ENCODE measurements around the gene NECTIN1. TPM values are rescaled to one million over a fixed set of nuclear protein-coding genes. Genes with fewer than 3 reads are reported as not detected.

Gene NECTIN1, protein sequence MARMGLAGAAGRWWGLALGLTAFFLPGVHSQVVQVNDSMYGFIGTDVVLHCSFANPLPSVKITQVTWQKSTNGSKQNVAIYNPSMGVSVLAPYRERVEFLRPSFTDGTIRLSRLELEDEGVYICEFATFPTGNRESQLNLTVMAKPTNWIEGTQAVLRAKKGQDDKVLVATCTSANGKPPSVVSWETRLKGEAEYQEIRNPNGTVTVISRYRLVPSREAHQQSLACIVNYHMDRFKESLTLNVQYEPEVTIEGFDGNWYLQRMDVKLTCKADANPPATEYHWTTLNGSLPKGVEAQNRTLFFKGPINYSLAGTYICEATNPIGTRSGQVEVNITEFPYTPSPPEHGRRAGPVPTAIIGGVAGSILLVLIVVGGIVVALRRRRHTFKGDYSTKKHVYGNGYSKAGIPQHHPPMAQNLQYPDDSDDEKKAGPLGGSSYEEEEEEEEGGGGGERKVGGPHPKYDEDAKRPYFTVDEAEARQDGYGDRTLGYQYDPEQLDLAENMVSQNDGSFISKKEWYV
- 232 TPM for total RNA-seq

DNA sequence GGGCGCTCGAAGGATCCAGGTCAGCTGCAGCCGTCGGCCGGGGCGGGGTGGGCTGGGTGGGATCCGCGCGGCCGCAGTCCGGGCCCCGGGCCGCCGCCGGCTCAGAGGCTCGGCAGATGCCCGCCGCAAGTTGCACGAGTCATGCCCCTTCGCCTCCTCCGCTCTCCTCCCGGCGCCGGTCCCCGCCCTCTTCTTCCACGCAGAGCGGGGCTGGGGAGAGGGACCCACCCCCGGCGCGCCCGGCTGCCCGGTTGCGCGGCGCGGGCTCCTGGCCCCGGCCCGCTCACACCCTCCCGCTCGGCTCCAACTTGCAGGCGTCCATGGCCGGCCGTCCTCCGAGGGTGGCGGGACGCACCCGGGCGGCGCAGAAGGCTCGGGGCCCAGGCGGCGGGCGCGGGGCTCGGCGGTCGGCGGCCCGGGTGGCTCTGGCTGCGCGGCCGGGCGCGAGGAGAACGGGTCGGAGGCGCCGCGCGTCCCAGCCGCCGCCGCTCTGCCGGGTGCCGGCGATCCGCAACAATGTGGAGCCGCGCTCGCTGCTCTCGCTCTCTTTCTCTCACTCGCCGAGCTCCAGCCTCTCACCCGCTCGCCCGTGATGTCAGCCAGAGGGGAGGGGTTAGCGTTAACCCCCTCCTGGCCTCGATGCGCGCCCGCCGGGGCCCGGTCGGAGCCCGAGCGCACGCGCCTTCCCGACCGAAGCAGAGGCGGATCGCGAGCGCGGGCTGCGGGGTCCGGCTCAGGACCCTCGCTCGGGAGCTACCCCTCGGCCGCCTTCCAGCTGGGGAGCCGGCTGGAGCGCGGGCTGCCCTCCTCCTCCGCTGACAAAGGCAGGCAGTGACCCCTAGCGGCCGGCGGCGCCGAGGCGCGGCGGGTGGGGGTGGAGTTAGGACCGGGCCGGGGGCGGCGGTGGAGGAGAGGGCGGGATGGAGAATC, at the start of gene NECTIN1:
Gene NECTIN1, minus strand, starts transcription at position 550 of the 930 bp plus-strand sequence. CDS start 647 bp downstream, outside the sequence.
- peak; percentile 90 for DNase-seq (ENCODE audit: low spot score)

DNA sequence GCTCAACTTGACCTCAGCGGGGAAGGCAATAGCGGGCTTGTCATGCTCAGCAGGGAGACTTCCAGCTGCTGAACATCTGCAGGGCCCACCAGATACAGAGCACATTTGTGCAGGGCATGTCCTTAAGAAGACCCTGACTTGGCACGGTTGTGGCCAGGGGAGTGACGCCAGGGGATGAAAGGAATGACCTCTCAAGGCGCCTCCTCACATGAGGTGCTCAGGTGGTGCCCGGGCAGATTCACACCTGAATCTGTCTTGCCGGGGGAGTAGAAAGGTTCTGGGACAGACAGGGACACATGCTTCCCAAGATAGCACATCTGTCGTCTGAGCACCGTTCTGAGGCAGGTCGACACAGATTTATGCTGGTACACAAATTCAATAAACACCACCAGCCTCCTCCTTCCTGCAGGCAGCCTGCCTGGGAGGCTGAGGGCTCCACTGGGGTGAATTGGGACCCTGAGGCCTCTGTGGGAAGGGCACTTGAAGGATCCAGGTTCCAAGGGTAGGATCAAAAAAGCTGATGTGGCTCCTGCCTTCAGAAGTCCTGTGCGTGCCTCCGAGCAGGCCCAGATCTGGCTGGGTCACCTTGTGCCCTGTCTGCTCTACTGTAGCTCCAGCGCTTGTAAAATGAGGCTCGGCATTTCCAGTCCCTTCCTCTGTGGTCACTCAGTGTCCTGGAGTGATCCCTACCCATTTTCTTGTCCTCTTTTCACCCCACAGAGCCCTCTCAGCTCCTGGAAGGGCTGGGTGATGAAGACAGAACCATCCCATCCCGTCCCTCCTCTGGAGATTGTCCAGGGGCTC, 49.6 kb upstream of the NECTIN1 start:
- DNase-seq (ENCODE audit: low spot score), result no peak

DNA sequence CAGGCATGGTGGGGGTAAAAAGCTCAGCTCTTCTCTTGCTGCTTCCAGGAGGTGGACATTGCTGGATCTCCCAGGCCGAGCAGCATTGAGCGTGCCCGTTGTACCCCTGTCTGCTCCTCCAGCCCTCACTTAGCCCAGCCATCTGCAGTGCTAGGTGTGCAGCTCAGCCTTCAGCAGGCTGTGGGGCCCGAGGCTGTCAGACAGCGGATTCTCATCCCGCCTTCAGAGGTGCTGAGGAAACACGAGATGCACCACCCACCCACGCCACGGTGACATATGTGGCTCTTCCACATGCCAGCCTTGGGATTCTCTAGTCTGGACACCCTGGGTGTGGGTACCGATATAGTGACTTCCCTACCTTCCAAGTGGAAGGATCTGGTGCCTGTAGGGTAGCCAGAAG, 48.9 kb upstream of the NECTIN1 start:
- no peak for DNase-seq (ENCODE audit: low spot score)

DNA sequence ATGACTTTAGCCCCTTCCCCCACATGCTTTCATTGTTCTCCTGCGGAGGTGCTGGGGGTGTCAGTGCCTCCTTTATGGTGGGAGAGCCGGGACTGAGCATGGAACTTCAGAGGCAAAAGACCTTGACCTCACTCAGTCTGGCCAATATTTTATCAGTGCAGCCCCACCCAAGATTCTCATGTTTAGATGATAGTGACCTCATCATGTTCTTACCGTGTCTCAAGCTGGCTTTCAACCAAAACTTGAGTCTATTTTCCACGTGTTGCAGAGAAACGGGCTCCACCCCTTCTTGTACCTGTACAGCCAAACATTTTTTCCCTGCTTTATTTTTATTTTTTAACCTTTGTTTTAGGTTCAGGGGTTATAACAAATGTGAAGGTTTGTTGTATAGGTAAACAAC, 47.7 kb upstream of the NECTIN1 start:
- no peak for DNase-seq (ENCODE audit: low spot score)

DNA sequence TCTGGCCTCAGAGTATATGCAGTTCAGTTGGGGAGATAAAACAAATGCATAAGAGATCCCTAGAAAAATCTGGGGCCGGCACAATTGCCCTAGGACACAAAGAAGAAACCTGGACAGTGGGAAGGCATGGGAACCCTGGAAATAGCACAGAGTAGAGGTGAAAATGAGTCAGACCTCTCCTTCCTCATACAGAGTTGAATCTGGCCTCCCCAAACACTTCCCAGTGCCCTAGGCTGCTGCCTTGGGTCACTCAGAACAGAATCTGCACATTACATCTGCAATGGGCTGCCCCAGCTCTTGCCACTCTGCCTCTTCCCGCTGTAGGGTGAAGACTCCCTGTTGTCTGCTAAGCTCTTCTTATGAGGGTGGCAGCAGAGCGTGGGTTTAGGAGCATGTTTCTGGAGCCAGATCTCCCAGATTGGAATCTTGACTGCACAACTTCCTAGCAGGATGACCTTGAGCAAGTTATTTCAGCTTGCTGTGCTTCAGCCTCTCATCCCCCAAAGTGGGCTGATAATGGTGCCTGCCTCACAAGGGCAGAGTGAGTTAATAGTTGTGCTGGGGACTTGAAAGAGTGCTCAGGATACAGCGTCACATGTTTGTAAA, 47.1 kb upstream of the NECTIN1 start:
- DNase-seq (ENCODE audit: low spot score), result no peak

DNA sequence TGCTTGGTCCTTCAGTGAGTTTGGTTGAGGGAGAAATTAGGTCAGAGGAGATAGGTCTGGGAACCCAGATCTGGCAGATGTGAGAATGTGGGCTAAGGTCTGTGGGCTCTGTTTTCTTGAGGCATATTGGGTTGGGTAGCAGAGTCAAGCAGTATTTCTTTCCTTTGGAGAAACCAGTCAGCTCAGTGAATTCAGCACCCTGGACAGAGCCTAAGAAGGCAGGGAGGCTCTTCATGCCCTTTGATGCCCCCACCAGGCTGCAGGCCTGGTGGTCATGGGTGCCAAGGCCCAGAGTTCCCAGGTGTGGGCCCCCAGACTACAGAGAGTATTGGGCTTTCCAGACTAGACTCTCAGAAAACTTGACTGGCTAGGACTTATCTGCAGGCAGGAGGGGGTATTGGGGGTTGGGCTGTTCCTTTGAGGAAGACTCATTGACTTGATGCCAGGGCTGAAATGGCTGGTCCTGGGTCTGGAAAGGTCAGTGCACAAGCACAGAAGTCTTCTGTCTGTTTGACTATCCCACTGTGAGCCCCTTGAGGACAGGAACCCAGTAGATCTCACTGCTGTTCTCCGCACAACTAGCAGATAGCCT, 45.3 kb upstream of the NECTIN1 start:
- DNase-seq (ENCODE audit: low spot score), result no peak

DNA sequence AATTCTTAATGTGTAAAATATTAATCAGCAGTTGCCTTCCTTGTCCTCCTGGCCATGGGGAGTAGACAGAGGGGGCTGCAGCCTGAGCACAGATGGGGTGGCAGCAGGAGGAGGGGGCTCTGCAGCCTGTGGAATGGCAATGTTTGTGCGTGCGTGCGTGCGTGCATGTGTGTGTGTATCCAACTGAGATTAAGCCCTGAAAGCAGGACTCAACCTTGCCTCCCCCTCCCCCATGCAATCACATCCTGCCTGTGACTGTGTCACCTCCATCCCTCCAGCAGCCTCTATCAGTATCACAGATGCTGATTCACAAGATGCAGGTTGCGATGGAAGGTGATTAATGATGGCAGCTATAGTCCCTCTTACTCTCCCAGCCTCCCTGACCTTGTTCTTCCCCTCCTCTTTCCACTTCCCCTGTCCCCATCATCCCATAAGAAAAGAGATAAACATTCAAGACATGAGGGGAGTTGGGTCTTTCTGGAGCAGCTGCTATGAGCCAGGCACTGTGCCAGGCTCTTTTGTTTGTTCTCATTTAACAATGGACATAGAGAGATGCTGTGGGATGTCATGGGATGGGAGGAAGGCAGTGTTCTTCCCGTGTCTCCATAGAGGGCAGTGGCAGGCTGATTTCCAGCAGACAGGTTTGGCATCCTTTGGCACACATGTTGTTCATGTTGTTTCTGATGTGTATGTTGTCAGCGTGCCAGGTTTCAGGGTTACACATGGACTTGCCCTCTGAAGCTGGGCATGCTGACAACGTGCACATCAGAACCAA, 43.8 kb upstream of the NECTIN1 start:
- DNase-seq (ENCODE audit: low spot score), result no peak

DNA sequence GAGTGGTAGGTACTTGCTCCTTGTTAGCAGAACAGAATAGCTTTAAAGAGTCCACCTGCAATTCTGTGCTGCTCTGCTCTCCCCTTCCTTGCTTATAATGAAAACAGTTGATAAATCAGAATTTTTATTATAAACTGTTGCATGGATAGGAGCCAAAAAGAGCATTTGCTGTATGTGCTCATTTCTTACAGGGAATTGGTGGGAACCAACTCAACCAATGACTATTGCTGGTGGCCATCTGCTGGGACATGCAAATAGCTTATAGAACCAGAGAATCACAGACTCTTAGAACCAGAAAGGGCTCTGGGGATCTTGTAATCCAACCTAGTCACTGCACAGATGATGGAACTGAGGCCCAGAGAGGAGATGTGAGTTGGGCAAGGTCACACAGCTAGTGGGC, 43.1 kb upstream of the NECTIN1 start:
- DNase-seq (ENCODE audit: low spot score), result no peak

DNA sequence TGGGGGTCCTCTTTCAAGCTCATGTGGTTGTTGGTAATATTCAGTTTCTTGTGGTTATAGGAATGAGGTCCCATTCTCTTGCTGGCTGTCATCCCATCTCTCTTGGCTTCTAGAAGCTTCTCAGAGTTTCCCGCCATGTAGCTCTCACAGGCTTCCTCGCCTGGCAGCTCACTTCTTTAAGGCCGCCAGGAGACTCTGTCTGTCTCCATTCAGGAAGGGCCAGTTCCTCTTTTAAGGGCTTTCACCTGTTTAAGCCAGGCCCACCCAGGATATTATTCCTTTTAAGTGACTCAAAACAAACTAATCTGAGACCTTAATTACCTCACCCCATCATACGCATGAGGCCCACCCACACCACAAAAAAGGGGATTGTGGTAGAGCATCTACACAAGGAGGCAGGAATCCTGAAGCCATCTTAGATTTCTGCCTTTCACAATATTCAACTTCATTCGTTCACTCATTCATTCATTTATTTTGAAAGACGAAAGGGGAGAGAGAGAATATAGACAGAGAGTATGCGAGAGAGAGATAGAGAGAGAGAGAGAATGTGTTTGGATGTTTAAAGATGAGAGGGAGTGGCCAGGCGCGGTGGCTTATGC, 42.3 kb upstream of the NECTIN1 start:
- DNase-seq (ENCODE audit: low spot score), result no peak

DNA sequence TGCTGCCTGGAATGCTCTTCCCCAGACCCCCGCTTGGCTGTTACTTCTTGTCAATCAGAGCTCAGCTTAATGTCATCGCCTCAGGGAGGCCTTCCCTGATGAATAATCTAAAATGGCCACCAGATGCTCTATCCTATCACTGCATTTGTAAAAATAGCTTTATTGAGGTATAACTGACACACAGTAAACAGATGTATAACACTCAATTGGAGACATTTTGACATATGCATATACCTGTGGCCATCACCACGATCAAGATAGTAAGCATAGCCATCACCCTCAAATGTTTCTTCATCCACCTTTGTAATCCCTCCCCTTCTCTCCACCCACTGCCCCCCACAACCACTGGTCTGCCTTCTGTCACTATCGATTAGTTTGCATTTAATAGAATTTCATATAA, 36.6 kb upstream of the NECTIN1 start:
- DNase-seq (ENCODE audit: low spot score), result no peak

DNA sequence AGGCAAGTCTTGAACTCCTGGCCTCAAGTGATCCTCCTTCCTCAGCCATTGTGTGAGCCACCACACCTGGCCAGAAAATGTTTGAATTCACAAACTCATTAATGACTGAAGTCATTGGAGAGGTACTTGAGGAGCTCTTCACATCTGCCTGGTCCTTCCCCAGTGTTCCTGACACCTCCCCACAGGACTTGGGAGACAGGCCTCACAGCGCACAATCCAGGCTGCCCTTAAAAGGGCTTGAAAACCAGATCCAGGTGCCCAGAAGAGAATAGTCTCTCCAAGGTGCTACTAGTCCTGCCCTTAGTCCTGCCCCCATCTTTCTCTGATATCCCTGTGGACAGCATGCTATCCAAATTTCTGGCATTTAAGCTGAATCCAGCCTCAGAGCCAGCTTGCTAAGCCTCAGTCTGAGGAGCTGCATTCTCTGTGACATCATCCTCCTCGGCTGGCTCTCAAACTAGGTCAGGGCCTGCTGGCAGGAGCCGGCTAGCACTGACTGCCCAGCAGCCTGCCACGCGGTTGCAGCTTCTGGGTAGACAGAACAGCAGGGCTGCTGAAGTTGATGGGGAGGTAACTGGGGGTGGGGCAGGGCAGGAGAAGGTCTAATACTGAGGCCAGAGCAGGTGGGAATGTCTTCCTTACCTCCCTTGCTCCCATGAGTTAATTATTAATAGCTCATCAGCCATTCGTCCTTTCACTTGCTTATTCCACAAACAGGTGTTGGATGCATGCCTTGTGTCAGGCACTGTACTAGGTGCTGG, 35.3 kb upstream of the NECTIN1 start:
- DNase-seq (ENCODE audit: low spot score), result peak; percentile 66

DNA sequence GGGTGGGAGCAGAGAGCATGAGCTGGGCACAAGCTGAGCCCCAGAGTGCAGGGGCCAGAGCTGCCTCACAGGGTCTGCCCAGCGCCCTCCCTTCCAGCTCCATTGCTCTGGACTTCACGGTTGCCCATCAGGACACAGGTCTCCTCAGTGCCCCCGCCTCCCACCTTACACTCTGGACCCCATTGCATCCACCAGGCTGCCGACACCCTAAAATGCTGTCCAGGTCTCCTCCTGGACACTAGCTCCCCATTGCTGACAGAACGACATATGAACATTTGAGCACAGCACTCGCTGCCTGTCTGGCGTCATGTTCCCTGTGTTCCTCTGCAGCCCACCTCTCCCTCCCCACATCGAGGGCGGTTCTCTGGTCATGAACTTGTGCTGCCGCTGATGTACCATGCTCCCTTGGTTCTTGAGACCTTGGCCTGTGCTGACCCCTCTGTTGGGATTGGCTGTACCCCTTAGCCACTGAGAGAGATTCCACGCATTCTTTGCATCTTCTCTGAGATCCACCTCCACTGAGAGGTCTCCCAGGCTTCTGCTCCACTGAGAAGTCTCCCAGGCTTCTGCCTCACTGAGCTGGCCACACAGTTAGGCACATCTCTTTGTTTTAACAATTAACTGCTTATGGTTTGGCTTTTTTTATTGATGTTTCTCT, 34.2 kb upstream of the NECTIN1 start:
- DNase-seq (ENCODE audit: low spot score), result no peak

DNA sequence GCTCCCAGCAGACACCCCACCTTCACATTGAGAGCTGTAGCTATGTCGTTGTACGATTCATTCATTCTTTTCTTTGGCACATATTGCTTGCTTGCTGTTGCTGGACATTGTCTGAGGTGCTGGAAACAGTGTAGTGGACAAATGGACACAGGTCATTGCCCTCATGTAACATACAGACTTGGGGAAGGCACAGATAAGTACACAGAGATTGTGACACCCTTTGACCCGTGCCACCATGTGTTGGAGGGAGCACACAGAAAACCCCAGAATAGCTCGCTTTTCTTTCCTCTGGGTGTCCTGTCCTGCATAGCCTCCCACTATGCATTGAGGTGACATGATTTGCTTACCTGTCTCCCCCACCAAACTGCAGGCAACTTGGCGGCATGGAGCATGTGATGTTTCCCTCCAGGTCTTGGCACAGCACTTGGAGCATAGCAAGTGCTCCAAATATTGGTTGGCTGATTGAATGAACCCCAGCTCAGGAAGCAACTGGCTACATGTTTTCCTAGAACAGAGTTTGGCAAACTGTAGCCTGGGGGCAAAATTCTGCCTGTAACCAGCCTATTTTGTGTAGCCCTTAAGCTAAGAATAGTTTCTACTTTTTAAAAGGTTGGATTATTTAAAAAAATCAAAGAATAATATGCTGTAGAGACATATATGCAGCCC, 30.9 kb upstream of the NECTIN1 start:
- no peak for DNase-seq (ENCODE audit: low spot score)

DNA sequence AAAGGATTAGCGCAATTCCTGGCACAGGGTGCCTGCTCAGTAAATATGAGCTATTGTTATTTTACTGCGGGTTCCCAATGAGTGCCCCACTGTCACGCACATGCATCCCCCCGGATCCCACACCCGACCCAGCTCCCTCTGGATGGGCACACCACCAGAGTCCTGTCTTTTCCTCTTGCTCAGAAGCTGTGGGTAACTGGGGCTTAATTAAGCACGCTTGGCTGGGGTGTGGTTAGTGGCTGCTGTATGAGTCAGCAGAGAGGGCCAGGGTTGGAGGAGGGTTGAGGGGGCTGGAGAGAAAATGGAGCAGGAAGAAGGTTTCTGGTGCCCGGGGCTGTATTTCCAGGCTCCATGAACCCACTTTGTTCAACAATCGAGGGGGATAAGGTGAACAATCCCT, 30.3 kb upstream of the NECTIN1 start:
- peak; percentile 59 for DNase-seq (ENCODE audit: low spot score)

DNA sequence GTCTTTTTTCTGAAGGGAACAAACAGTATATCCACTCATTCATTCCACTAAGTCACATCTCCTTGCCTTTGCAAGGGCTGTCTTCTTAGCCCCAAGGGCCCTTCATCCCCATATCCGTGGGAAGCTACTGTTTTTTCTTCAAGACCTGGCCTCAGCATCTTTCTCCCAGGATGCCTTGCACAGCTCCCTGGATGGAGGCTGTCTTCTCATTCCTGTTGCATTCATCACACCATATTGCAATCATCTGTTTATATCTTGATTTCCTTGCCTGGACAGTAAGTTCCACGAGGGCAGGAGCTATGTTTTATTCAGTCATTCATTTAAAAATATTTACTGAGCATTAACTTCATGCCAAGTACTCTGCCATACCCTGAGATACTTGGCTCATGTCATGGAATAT, 29.3 kb upstream of the NECTIN1 start:
- DNase-seq (ENCODE audit: low spot score), result no peak

DNA sequence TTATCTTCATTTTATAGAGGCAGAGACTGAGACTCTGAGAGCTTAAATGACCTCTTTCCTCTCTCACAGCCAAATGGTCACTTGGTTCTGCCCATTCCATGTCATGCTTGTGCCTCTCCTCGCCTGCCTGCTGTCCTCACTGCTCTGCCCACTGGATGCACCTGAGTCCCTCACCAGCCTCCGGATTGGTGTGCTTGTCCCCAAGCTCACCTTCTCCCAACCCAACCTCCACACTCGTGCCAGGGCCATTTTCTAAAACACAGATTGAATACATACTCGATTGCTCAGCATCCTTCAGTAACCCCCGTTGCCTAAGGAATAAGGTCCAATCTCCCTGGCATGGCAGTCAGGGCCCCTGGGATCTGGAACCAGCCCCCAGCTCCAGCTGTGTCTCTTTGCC, 28.4 kb upstream of the NECTIN1 start:
- DNase-seq (ENCODE audit: low spot score), result no peak

DNA sequence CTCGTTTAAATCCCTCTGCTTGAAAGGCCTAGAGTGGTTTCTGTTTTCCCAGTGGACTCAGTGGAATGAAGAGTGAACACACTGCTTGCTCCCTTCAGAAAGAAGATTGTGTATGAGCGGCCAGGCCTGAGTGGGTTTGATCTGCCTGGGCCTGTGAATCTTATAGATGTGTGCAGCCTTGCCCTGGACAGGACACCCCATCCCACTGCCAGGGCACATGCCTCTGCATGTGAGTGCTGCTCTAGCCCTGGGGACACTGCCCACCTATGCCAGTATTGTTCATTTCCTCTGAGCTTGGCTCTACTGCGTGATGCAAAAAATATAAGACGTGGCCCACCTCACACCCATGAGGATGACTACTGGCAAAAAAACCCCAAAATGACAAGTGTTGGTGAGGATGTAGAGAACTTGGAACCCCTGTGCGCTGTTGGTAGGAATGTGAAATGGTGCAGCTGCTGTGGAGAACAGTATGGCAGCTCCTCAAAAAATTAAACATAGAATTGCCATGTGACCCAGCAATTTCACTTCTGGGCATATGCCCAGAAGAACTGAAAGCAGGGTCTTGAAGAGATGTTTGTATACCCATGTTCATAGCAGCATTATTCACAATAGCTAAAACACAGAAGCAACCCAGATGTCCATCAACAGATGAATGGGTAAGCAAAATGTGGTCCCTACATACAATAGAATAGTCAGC, 27.3 kb upstream of the NECTIN1 start:
- no peak for DNase-seq (ENCODE audit: low spot score)
